Inflammatory macrophage treated with lipopolysaccharide for 1 hour (primary cell): ENCODE measurements around the gene ABCG4.
A peak's percentile ranks its signal among the peaks of the same experiment; 100 is the strongest.

ENCODE experiments used
- DNase-seq, 2 donors: peaks; one replicate each; pipeline ENCODE4 v3.0.0-alpha.2; 2020 to 2022

ABCG4 gene

GRCh38 chr11:119209186-119209585, 60.3 kb downstream of the ABCG4 start:
- DNase-seq = no peak

GRCh38 chr11:119210050-119210449, 61.2 kb downstream of the ABCG4 start:
- peak in 1 of 2 donors; percentile 39 for DNase-seq
